ENCODE data around the gene RNF212B. TPM values are rescaled to one million over a fixed set of nuclear protein-coding genes. Genes with fewer than 3 reads are reported as not detected.

Gene RNF212B
- total RNA-seq, 8 experiments from 2014 or later = not detected

- Histone ChIP-seq H3K4me1 (replicated peaks in 1 of 2) (peaks cover 8 to 14% of the 10 kb centered on the region in 2 donors), H3K27ac (peak overlapping the region; percentile 1 to 60), H3K4me3 (peak overlapping the region; percentile 75 to 96 (median 84))
- ATAC-seq (replicated peaks in 6 of 8) = no peak
- in situ Hi-C loops (cut with MboI; ENCODE audit: low pct_unique_long_range_greater_than_20kb in 2 of 9, low sequenced_read_pairs in 9 of 9, unreplicated experiment in 9 of 9) = no loop called here
- WGBS, 10 experiments = 20 to 87% (median 51%) methylated on average over 1 to 5 of the region's 6 CpGs; no CpG with 5 or more reads in 2 of the 10 experiments
These were observed 49.3 kb downstream of the RNF212B start for GRCh38 chr14:23286902-23287479.

GRCh38 chr14:23294734-23295561, 57.2 kb downstream of the RNF212B start:
- in situ Hi-C loops (cut with MboI; ENCODE audit: low pct_unique_long_range_greater_than_20kb in 2 of 9, low sequenced_read_pairs in 9 of 9, unreplicated experiment in 9 of 9) = no loop called here
- Histone ChIP-seq H3K27ac (no peak overlapping the region), H3K4me3 (no peak overlapping the region), H3K4me1 (replicated peaks in 1 of 2) (peaks cover 9 to 18% of the 10 kb centered on the region in 2 donors)
- 9 to 70% (median 45%) methylated on average over 2 to 12 of the region's 24 CpGs; no CpG with 5 or more reads in 1 of the 10 experiments for WGBS, 10 experiments
- ATAC-seq (replicated peaks in 6 of 8) = peak; percentile 63 to 91 (median 67)

- Histone ChIP-seq H3K4me3 (no peak overlapping the region), H3K4me1 (replicated peaks in 1 of 2) (peaks cover 11 to 21% of the 10 kb centered on the region in 2 donors), H3K27ac (no peak overlapping the region)
- ATAC-seq (replicated peaks in 6 of 8) = no peak
- in situ Hi-C loops (cut with MboI; ENCODE audit: low pct_unique_long_range_greater_than_20kb in 2 of 9, low sequenced_read_pairs in 9 of 9, unreplicated experiment in 9 of 9) = no loop called here
- 17 to 100% (median 88%) methylated on average over 1 to 5 of the region's 7 CpGs; no CpG with 5 or more reads in 2 of the 10 experiments for WGBS, 10 experiments
These were observed 58.5 kb downstream of the RNF212B start for GRCh38 chr14:23296012-23296777.

GRCh38 chr14:23297096-23297495, 59.4 kb downstream of the RNF212B start:
- no peak overlapping the region for H3K27ac ChIP-seq
- 73 to 100% (median 92%) methylated on average over 1 to 6 of the region's 7 CpGs; no CpG with 5 or more reads in 1 of the 10 experiments for WGBS, 10 experiments
- in situ Hi-C loops (cut with MboI; ENCODE audit: low pct_unique_long_range_greater_than_20kb in 2 of 9, low sequenced_read_pairs in 9 of 9, unreplicated experiment in 9 of 9) = no loop called here

GRCh38 chr14:23297611-23298277, 60.0 kb downstream of the RNF212B start:
- no peak overlapping the region for H3K4me3 ChIP-seq
- peaks cover 11 to 21% of the 10 kb centered on the region in 2 donors for H3K4me1 ChIP-seq (replicated peaks in 1 of 2)
- no peak overlapping the region for H3K27ac ChIP-seq
- WGBS, 10 experiments = 83 to 100% (median 93%) methylated on average over 2 to 5 of the region's 7 CpGs; no CpG with 5 or more reads in 3 of the 10 experiments
- in situ Hi-C loops (cut with MboI; ENCODE audit: low pct_unique_long_range_greater_than_20kb in 2 of 9, low sequenced_read_pairs in 9 of 9, unreplicated experiment in 9 of 9) = no loop called here
- ATAC-seq (replicated peaks in 6 of 8) = no peak

More at GRCh38 chr14:23297096-23297495, 59.4 kb downstream of the RNF212B start:
- ATAC-seq (replicated peaks in 6 of 8) = no peak
- no peak overlapping the region for H3K4me3 ChIP-seq
- H3K4me1 ChIP-seq (replicated peaks in 1 of 2) = peaks cover 11 to 21% of the 10 kb centered on the region in 2 donors

GRCh38 chr14:23299211-23299957, 61.6 kb downstream of the RNF212B start:
- H3K4me3 ChIP-seq = peak overlapping the region in 1 of 5 donors; percentile 62
- 78 to 100% (median 91%) methylated on average over 1 to 2 of the region's 2 CpGs; no CpG with 5 or more reads in 1 of the 10 experiments for WGBS, 10 experiments
- H3K27ac ChIP-seq = no peak overlapping the region
- ATAC-seq (replicated peaks in 6 of 8) = no peak
- peaks cover 11 to 24% of the 10 kb centered on the region in 2 donors for H3K4me1 ChIP-seq (replicated peaks in 1 of 2)
- in situ Hi-C loops (cut with MboI; ENCODE audit: low pct_unique_long_range_greater_than_20kb in 2 of 9, low sequenced_read_pairs in 9 of 9, unreplicated experiment in 9 of 9) = no loop called here

DNA sequence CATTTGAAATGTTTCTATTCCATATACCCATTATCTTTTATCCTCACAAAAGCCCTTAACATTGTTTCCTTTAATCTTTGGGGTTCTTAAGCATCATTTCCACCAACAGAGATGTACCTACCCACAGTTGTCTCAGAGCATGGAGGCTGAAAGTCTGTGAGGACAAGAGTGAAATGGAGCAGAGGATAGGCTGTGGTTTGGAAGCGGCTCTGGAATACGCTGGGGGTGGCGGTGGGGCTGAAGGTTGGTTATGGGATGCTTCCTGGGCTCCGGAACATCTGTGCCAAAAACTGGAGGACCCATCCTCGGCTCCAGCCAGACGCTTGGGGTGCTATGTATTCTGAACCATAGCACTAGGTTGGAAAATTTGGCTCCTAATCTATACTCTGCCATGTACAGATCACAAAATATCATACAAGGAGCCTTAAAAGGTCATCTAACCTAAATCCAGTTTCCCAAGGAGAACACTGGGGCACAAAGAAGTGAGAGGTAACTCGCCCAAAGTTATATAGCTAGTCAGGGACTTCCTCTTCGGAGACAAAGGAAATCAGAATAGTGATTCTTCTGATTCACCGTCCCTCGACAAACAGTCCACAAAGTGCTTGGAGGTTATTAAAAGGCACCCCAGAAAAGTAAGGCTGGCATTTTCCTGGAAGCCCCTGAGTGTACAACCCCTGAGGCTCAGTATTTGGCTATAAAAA, 62.4 kb downstream of the RNF212B start:
- in situ Hi-C loops (cut with MboI; ENCODE audit: low pct_unique_long_range_greater_than_20kb in 2 of 9, low sequenced_read_pairs in 9 of 9, unreplicated experiment in 9 of 9) = loop anchor here in 4 of 9 experiments (25.0 kb wide), 1 partner anchor 262 kb away; the partner anchor contains the start of genes AP1G2 (in 4 of the 4), THTPA (in 4 of the 4) and ZFHX2 (in 4 of the 4)
- 20 to 94% (median 64%) methylated on average over 1 to 6 of the region's 10 CpGs for WGBS, 10 experiments
- ATAC-seq (replicated peaks in 6 of 8) = no peak
- Histone ChIP-seq H3K27ac (peak overlapping the region; percentile 95 to 97), H3K4me1 (replicated peaks in 1 of 2) (peaks cover 11 to 20% of the 10 kb centered on the region in 2 donors), H3K4me3 (peak overlapping the region; percentile 45 to 68 (median 62))

GRCh38 chr14:23300687-23301223, 63.0 kb downstream of the RNF212B start:
- ATAC-seq (replicated peaks in 6 of 8) = no peak
- Histone ChIP-seq H3K27ac (peak overlapping the region; percentile 95 to 97), H3K4me1 (replicated peaks in 1 of 2) (peaks cover 13 to 20% of the 10 kb centered on the region in 2 donors), H3K4me3 (peak overlapping the region; percentile 45 to 68 (median 62))
- in situ Hi-C loops (cut with MboI; ENCODE audit: low pct_unique_long_range_greater_than_20kb in 2 of 9, low sequenced_read_pairs in 9 of 9, unreplicated experiment in 9 of 9) = loop anchor here in 4 of 9 experiments (25.0 kb wide), 1 partner anchor 262 kb away; the partner anchor contains the start of genes AP1G2 (in 4 of the 4), THTPA (in 4 of the 4) and ZFHX2 (in 4 of the 4)
- 0 to 26% (median 4%) methylated on average over 1 to 6 of the region's 13 CpGs; no CpG with 5 or more reads in 1 of the 10 experiments for WGBS, 10 experiments

- Histone ChIP-seq H3K4me3 (peak overlapping the region; percentile 45 to 68 (median 62)), H3K4me1 (replicated peaks in 1 of 2) (peaks cover 17 to 18% of the 10 kb centered on the region in 2 donors), H3K27ac (peak overlapping the region; percentile 95 to 97)
- peak; percentile 73 to 86 (median 84) for ATAC-seq (replicated peaks in 6 of 8)
- in situ Hi-C loops (cut with MboI; ENCODE audit: low pct_unique_long_range_greater_than_20kb in 2 of 9, low sequenced_read_pairs in 9 of 9, unreplicated experiment in 9 of 9) = loop anchor here in 4 of 9 experiments (25.0 kb wide), 1 partner anchor 261 kb away; the partner anchor contains the start of genes AP1G2 (in 4 of the 4), THTPA (in 4 of the 4) and ZFHX2 (in 4 of the 4)
- 0 to 10% methylated on average over 2 to 3 of the region's 87 CpGs; no CpG with 5 or more reads in 8 of the 10 experiments for WGBS, 10 experiments
These were observed 63.7 kb downstream of the RNF212B start for GRCh38 chr14:23301288-23301968.

GRCh38 chr14:23301969-23302289, 64.2 kb downstream of the RNF212B start:
- in situ Hi-C loops (cut with MboI; ENCODE audit: low pct_unique_long_range_greater_than_20kb in 2 of 9, low sequenced_read_pairs in 9 of 9, unreplicated experiment in 9 of 9) = loop anchor here in 4 of 9 experiments (25.0 kb wide), 1 partner anchor 260 kb away; the partner anchor contains the start of genes AP1G2 (in 4 of the 4), THTPA (in 4 of the 4) and ZFHX2 (in 4 of the 4)
- H3K4me1 ChIP-seq (replicated peaks in 1 of 2) = peaks cover 17 to 18% of the 10 kb centered on the region in 2 donors
- WGBS, 10 experiments = 2% methylated on average over 11 of the region's 25 CpGs; no CpG with 5 or more reads in 9 of the 10 experiments
- peak in 3 of 8 experiments; percentile 5 to 18 (median 7) for ATAC-seq (replicated peaks in 6 of 8)
- peak overlapping the region; percentile 42 to 63 (median 51) for H3K4me3 ChIP-seq
- peak overlapping the region; percentile 88 to 94 for H3K27ac ChIP-seq
